CMK (cell line): ENCODE data around the gene LYSMD1.

Experiments used
- DNase-seq: peaks from one replicate; pipeline ENCODE4 v3.0.0-alpha.2; 2010; ENCODE audit warnings: low read depth

Gene LYSMD1

GRCh38 chr1:151135433-151136385 is 30.0 kb downstream of the LYSMD1 start:
- no peak for DNase-seq

GRCh38 chr1:151134991-151135390 is 30.7 kb downstream of the LYSMD1 start:
- no peak for DNase-seq

GRCh38 chr1:151134396-151134795 is 31.3 kb downstream of the LYSMD1 start:
- no peak for DNase-seq

GRCh38 chr1:151133018-151133806 is 32.5 kb downstream of the LYSMD1 start:
- DNase-seq = no peak

GRCh38 chr1:151132335-151133017 is 33.2 kb downstream of the LYSMD1 start:
- DNase-seq = no peak

- no peak for DNase-seq
Observed at GRCh38 chr1:151131701-151132334, 33.9 kb downstream of the LYSMD1 start.

GRCh38 chr1:151130987-151131586 is 34.6 kb downstream of the LYSMD1 start:
- no peak for DNase-seq

DNA sequence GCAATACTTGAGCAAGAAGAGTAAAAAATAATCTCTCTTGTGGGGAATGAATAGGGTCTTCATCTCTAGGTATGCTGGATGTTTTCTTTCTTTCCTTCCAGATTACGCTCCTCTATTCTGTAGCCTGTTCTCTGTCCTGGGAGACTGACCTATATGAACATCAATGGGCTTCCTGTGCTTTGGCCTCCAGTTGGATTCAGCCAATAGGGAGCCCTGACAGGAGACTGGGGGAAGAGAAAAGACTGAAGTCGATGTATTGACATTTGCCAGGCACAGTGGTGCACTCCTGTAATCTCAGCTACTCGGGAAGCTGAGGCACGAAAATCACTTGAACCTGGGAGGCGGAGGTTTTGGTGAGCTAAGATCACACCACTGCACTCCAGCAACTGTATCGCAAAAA is 36.9 kb downstream of the LYSMD1 start:
- no peak for DNase-seq

- DNase-seq = no peak
Observed at GRCh38 chr1:151124763-151125403, 40.8 kb downstream of the LYSMD1 start.

GRCh38 chr1:151113877-151114276 is 51.8 kb downstream of the LYSMD1 start:
- no peak for DNase-seq
